GM18502 (cell line): ENCODE measurements around the gene SCAND1.
"Not testable (repeated sequence)": the region's sequence is repeated elsewhere in the genome, so short reads cannot be mapped to it uniquely, and the experiment has no call there.

Experiments
- ATAC-seq: cut with Tn5 transposase; IDR thresholded peaks from one replicate; pipeline ENCODE4 v1.9.1; 2021; ENCODE audit warnings: mild to moderate bottlenecking; ENCODE audit not compliant: unreplicated experiment, poor library complexity

The SCAND1 gene

DNA sequence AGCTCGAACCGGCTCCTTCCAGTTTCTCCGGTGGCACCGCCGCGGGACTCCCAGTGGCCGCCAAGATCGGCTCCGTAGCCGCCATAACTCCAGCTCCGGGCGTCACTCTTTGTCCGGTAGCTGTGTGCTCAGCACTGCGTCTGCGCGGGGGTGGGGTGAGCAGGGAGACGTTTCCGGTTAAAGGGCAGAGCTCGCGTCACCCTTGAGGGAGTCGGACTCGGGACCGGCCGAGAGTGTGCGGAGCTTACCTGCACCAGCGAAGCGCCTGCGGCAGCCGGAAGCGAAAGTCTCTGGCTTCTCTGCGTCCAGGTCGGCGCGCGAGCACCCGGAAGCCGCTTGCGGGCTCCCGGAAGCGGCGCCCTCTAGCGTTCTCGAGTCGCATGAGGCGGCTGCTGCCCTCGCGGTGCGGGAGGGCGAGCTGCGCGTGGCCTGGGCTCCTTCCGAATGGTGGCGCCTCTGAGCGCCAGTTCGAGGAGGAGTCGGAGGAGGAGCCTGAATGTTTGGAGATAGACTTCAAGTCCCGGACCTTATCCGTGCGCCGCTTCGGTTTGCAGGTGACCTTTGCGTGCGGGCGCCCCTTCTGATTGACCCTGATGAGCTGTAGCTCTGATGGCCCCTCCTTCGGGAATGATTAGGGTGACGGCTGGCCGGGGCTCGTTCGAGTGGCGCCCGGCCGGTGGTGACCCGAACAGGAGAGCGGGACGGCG, at the start of gene SCAND1:
TSS of gene SCAND1 (minus strand) at position 303 of the 707 bp plus-strand sequence. CDS start at position 85, 218 bp downstream.
- peak; percentile 90 for ATAC-seq

GRCh38 chr20:36004045-36004444, 49.7 kb upstream of the SCAND1 start:
- ATAC-seq = no peak

- no peak for ATAC-seq
Measured at GRCh38 chr20:36002855-36003254, 48.6 kb upstream of the SCAND1 start.

- not testable (repeated sequence) for ATAC-seq
Measured at GRCh38 chr20:36001331-36001730, 47.0 kb upstream of the SCAND1 start.

- ATAC-seq = not testable (repeated sequence)
Measured at GRCh38 chr20:35996492-35996891, 42.2 kb upstream of the SCAND1 start.

DNA sequence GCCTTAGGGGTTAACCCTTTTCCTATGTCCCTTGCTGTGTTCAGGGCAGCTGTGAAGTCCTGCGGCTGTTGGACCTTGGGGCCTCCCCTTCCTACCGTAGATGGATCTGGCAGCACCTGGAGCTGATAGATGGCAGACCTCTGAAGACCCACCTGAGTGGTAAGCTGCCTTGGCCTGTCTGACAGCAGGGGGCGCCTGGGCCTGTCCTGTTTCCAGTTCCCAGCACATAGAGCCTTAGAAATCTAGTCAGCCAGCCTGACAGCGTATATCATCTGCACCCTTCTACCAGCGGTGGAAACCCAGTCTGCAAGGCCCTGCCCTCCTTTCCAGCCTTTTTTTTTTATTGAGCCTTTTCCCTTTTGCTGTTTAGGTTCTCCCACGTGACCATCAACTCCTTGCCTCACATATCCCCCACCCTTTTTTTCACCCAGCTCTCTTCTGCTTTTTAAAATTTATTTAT, 40.7 kb upstream of the SCAND1 start:
- ATAC-seq = no peak

- ATAC-seq = no peak
Measured at GRCh38 chr20:35992713-35993335, 38.5 kb upstream of the SCAND1 start.

DNA sequence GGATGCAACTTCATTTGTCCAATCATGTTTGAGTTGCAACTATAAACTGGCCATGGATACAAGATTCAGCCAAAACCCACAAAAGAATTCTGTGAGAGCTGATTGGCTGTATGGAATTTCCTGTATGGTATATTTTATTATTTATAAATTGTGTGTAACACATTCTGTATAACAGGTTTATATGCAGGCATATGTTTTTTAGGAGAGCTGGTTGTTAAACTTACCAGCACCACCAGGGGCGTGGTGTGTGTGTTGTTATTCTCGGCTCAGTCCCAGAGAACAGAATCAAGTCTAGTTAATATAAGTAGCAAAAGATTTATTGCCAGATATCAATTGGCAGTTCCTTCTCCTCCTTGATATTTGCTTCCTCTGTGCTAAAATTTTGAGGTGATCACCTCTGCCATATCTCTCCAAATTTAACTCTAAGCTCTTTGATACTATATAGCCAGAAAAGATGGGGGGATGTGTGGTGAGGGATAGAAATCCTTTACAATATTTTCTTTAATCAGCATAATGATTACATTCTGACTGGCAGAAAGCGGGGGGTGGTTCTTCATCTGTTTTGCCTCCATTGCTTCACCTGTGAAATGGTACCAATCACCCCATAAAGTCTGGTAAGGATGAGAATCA, 37.0 kb upstream of the SCAND1 start:
- no peak for ATAC-seq

DNA sequence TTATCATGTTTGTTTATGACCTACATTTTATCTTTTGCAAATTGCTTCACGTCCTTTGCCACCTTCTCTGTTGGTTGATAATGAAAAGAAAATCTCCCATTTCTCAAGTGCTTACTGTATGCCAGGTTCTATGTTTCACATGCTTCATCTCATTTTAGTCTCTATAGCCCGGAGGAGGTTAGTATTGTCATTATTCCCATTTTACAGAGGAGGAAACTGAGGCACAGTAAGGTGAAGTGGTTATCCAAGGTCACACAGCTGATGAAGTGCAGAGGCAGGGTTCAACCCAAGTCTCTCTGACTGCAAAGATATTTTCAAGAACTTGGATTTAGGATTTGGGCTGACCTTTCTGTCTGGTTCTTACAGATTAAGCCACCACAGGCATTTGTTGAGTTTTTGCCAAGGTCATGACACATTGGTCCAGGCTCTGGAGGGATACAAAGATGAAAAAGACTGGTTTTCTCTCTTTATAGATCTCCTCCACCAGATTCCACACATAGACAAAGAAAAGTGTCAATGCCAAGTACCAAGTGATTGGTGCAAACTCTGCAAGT, 34.7 kb upstream of the SCAND1 start:
- ATAC-seq = no peak

GRCh38 chr20:35985806-35986205, 31.5 kb upstream of the SCAND1 start:
- ATAC-seq = no peak

GRCh38 chr20:35984382-35984781, 30.1 kb upstream of the SCAND1 start:
- ATAC-seq = no peak

- ATAC-seq = no peak
Measured at GRCh38 chr20:35981969-35982368, 27.7 kb upstream of the SCAND1 start.

- no peak for ATAC-seq
Measured at GRCh38 chr20:35979544-35979943, 25.2 kb upstream of the SCAND1 start.

DNA sequence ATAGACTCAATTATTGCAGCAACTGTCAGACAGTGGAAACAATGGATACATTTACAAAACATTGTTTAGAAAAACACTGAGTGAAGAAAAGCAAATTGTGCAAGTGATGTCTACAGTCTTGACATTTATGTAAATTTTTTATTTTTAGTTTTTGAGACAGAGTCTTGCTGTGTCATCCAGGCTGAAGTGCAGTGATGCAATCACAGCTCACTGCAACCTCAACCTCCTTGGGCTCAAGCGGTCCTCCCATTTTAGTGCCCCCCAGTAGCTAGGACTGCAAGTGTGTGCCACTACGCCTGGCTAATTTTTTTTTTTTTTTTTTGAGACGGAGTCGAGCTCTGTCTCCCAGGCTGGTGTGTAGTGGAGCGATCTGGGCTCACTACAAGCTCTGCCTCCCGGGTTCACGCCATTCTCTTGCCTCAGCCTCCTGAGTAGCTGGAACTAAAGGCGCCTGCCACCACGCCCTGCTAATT, 23.8 kb upstream of the SCAND1 start:
- ATAC-seq = no peak

GRCh38 chr20:35975576-35976373, 21.5 kb upstream of the SCAND1 start:
- ATAC-seq = no peak

DNA sequence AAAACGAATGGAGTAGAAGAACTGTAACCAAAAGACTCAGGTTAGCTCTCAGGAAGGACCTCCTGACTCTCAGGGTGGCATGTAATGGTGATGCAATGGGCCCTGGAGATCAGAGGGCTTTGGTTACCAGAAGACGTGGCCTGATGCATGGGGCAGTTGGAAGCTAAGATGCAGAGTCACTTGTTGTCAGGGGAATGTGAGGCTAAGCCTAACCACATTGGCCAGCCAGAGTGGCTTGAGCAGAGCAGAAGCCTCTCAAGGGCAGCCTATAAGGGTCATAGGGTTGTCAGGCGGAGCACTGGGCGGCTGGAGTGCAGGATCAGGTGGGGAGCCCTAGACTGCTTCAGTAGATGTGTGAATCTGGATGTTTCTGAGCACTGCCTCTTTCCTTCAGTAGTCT, 20.0 kb upstream of the SCAND1 start:
- ATAC-seq = no peak

- ATAC-seq = no peak
Measured at GRCh38 chr20:35972462-35972861, 18.2 kb upstream of the SCAND1 start.

DNA sequence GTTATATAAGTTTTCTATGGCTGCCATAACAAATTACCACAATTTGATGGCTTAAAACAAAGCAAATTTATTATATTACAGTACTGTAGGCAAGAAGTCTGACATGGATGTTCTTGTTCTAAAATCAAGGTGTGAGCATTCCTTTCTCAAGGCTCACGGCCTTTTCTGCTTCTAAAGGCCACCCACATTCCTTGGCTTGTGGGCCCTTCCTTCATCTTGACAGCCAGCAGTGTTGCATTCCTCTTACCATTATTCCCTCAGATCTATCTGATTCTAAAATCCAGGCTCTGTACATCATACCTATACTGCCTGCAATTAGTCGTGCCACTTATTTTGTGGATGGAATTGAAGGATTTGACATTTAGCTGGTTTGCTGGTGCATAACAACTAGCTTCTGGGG, 17.7 kb upstream of the SCAND1 start:
- ATAC-seq = no peak

GRCh38 chr20:35968930-35969329, 14.6 kb upstream of the SCAND1 start:
- no peak for ATAC-seq

GRCh38 chr20:35967979-35968640, 13.8 kb upstream of the SCAND1 start, which contains the start of gene CNBD2:
TSS of gene CNBD2 (plus strand) at chr20:35968590. CDS start at chr20:35968763, 173 bp downstream.
- no peak for ATAC-seq
